ENCODE data around the gene SH3D19. TPM values are rescaled to one million over a fixed set of nuclear protein-coding genes. Genes with fewer than 3 reads are reported as not detected.

SH3D19 gene
- total RNA-seq, 1 donor from 2014 or later: 66.5 TPM

DNA sequence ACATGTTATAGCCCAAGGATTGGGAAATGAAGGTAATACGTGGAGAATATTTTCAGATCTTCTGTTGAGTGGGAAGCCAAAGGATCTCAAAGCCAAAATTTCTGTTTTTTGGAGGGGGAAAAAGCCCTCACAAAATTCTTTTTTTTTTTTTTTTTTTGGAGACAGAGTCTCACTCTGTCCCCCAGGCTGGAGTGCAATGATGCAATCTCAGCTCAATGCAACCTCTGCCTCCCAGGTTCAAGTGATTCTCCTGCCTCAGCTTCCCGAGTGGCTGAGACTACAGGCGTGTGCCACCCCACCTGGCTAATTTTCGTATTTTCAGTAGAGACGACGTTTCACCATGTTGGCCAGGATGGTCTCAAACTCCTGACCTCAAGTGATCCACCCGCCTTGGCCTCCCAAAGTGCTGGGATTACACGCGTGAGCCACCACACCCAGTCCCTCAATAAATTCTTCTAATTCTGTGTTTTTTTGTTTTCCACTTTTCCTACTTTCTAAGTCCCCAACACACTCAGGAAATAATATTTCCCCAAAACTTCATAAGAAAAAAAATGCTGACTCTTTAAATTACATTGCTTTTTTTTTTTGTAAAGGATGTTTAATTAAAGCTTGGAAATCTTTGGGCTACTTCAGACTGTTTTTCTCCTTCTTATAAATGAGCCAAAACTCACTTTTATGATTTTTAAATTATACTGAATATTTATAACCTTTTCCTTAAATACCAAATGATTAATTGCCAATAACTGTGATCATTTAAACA lies 174.4 kb downstream of the SH3D19 start:
- Mint-ChIP-seq H3K27ac (ENCODE audit: unreplicated experiment) (no peak overlapping the region), H3K4me1 (ENCODE audit: low read depth, unreplicated experiment) (no peaks in the 10 kb centered on the region), H3K27me3 (ENCODE audit: low read depth, unreplicated experiment) (no peaks in the 10 kb centered on the region), H3K4me3 (ENCODE audit: unreplicated experiment) (no peak overlapping the region), H3K9me3 (ENCODE audit: unreplicated experiment) (no peaks in the 10 kb centered on the region), H3K36me3 (ENCODE audit: low read depth, unreplicated experiment) (peaks cover 7% of the 10 kb centered on the region)
- Histone ChIP-seq H3K79me2 (ENCODE audit: insufficient read depth, low read length) (no peaks in the 10 kb centered on the region), H3K4me3 (ENCODE audit: insufficient read depth, low read depth, low read length) (no peak overlapping the region), H4K20me1 (ENCODE audit: insufficient read depth, low read length) (no peaks in the 10 kb centered on the region), H3K27me3 (ENCODE audit: insufficient read depth, low read length) (no peaks in the 10 kb centered on the region), H2AFZ (ENCODE audit: low read depth, low read length) (no peak overlapping the region), H3K9ac (ENCODE audit: low read length) (no peak overlapping the region), H3K4me2 (ENCODE audit: low read length) (no peak overlapping the region), H3K36me3 (ENCODE audit: insufficient read depth, low read length) (peaks cover 18% of the 10 kb centered on the region), H3K4me1 (ENCODE audit: insufficient read depth, low read length) (no peaks in the 10 kb centered on the region), H3K9me3 (ENCODE audit: insufficient read depth, low read depth, low read length) (no peaks in the 10 kb centered on the region), H3K27ac (ENCODE audit: low read depth, low read length) (no peak overlapping the region)
- FAIRE-seq (no peak), DNase-seq (ENCODE audit: low read depth) (no peak)
- TF ChIP-seq EZH2 (IDR thresholded peaks at IDR 0.05; ENCODE audit: insufficient read depth, low read length) (no peak), CTCF (IDR thresholded peaks at IDR 0.05; ENCODE audit: insufficient read depth, low read depth, low read length) (no peak)

- H3K9ac ChIP-seq (ENCODE audit: low read length): no peak overlapping the region
- no peak for FAIRE-seq
- no peak for DNase-seq (ENCODE audit: low read depth)
- no peak overlapping the region for H3K27ac ChIP-seq (ENCODE audit: low read depth, low read length)
- H3K79me2 ChIP-seq (ENCODE audit: insufficient read depth, low read length): no peaks in the 10 kb centered on the region
- no peak for TF ChIP-seq EZH2 (IDR thresholded peaks at IDR 0.05; ENCODE audit: insufficient read depth, low read length)
- no peak for TF ChIP-seq CTCF (IDR thresholded peaks at IDR 0.05; ENCODE audit: insufficient read depth, low read depth, low read length)
- H3K27me3 ChIP-seq (ENCODE audit: insufficient read depth, low read length): no peaks in the 10 kb centered on the region
- H4K20me1 ChIP-seq (ENCODE audit: insufficient read depth, low read length): no peaks in the 10 kb centered on the region
- H3K27me3 Mint-ChIP-seq (ENCODE audit: low read depth, unreplicated experiment): no peaks in the 10 kb centered on the region
- H3K4me1 Mint-ChIP-seq (ENCODE audit: low read depth, unreplicated experiment): no peaks in the 10 kb centered on the region
- no peaks in the 10 kb centered on the region for H3K4me1 ChIP-seq (ENCODE audit: insufficient read depth, low read length)
- no peak overlapping the region for H3K4me3 ChIP-seq (ENCODE audit: insufficient read depth, low read depth, low read length)
- H3K9me3 Mint-ChIP-seq (ENCODE audit: unreplicated experiment): no peaks in the 10 kb centered on the region
- no peak overlapping the region for H3K27ac Mint-ChIP-seq (ENCODE audit: unreplicated experiment)
- peaks cover 25% of the 10 kb centered on the region for H3K36me3 ChIP-seq (ENCODE audit: insufficient read depth, low read length)
- H3K4me3 Mint-ChIP-seq (ENCODE audit: unreplicated experiment): no peak overlapping the region
- H2AFZ ChIP-seq (ENCODE audit: low read depth, low read length): no peak overlapping the region
- H3K36me3 Mint-ChIP-seq (ENCODE audit: low read depth, unreplicated experiment): peaks cover 11% of the 10 kb centered on the region
- no peak overlapping the region for H3K4me2 ChIP-seq (ENCODE audit: low read length)
- H3K9me3 ChIP-seq (ENCODE audit: insufficient read depth, low read depth, low read length): no peaks in the 10 kb centered on the region
Measured at GRCh38 chr4:151148261-151148660, 177.1 kb downstream of the SH3D19 start.

GRCh38 chr4:151147000-151147399 lies 178.4 kb downstream of the SH3D19 start:
- peaks cover 11% of the 10 kb centered on the region for H3K36me3 Mint-ChIP-seq (ENCODE audit: low read depth, unreplicated experiment)
- H3K27me3 ChIP-seq (ENCODE audit: insufficient read depth, low read length): no peaks in the 10 kb centered on the region
- no peaks in the 10 kb centered on the region for H3K9me3 ChIP-seq (ENCODE audit: insufficient read depth, low read depth, low read length)
- H3K4me3 ChIP-seq (ENCODE audit: insufficient read depth, low read depth, low read length): no peak overlapping the region
- H3K9ac ChIP-seq (ENCODE audit: low read length): no peak overlapping the region
- no peaks in the 10 kb centered on the region for H3K4me1 Mint-ChIP-seq (ENCODE audit: low read depth, unreplicated experiment)
- no peak for FAIRE-seq
- no peak overlapping the region for H3K4me2 ChIP-seq (ENCODE audit: low read length)
- H3K27ac Mint-ChIP-seq (ENCODE audit: unreplicated experiment): no peak overlapping the region
- no peak for DNase-seq (ENCODE audit: low read depth)
- H3K4me1 ChIP-seq (ENCODE audit: insufficient read depth, low read length): no peaks in the 10 kb centered on the region
- no peak overlapping the region for H3K27ac ChIP-seq (ENCODE audit: low read depth, low read length)
- peaks cover 31% of the 10 kb centered on the region for H3K36me3 ChIP-seq (ENCODE audit: insufficient read depth, low read length)
- no peak overlapping the region for H2AFZ ChIP-seq (ENCODE audit: low read depth, low read length)
- TF ChIP-seq CTCF (IDR thresholded peaks at IDR 0.05; ENCODE audit: insufficient read depth, low read depth, low read length) (no peak), EZH2 (IDR thresholded peaks at IDR 0.05; ENCODE audit: insufficient read depth, low read length) (no peak)
- H3K79me2 ChIP-seq (ENCODE audit: insufficient read depth, low read length): no peaks in the 10 kb centered on the region
- no peak overlapping the region for H3K4me3 Mint-ChIP-seq (ENCODE audit: unreplicated experiment)
- no peaks in the 10 kb centered on the region for H4K20me1 ChIP-seq (ENCODE audit: insufficient read depth, low read length)
- no peaks in the 10 kb centered on the region for H3K27me3 Mint-ChIP-seq (ENCODE audit: low read depth, unreplicated experiment)
- H3K9me3 Mint-ChIP-seq (ENCODE audit: unreplicated experiment): no peaks in the 10 kb centered on the region
